GM18508 (cell line): ENCODE results near the gene MMUT.
A peak's percentile ranks its signal among the peaks of the same experiment; 100 is the strongest.
"Not testable (repeated sequence)": the region's sequence is repeated elsewhere in the genome, so short reads cannot be mapped to it uniquely, and the experiment has no call there.

Experiments
- ATAC-seq: cut with Tn5 transposase; IDR thresholded peaks from one replicate; pipeline ENCODE4 v1.9.1; 2021; ENCODE audit warnings: moderate number of reproducible peaks; ENCODE audit not compliant: insufficient read depth, unreplicated experiment

Gene MMUT

GRCh38 chr6:49430187-49430586 lies 32.9 kb downstream of the MMUT start:
- ATAC-seq: no peak

- no peak for ATAC-seq
Observed at GRCh38 chr6:49423817-49424216, 39.2 kb downstream of the MMUT start.

- ATAC-seq: no peak
Observed at GRCh38 chr6:49416195-49416594, 46.9 kb downstream of the MMUT start.

- ATAC-seq: no peak
Observed at GRCh38 chr6:49415358-49415757, 47.7 kb downstream of the MMUT start.

GRCh38 chr6:49410564-49410963 lies 52.5 kb downstream of the MMUT start:
- ATAC-seq: no peak

GRCh38 chr6:49409951-49410542 lies 53.0 kb downstream of the MMUT start:
- peak; percentile 77 for ATAC-seq

GRCh38 chr6:49406250-49406970 lies 56.6 kb downstream of the MMUT start:
- ATAC-seq: no peak

- ATAC-seq: no peak
Observed at GRCh38 chr6:49401063-49401462, 62.0 kb downstream of the MMUT start.

GRCh38 chr6:49386667-49387508 lies 76.2 kb downstream of the MMUT start:
- ATAC-seq: not testable (repeated sequence)

GRCh38 chr6:49384904-49385303 lies 78.1 kb downstream of the MMUT start:
- ATAC-seq: no peak
